ENCODE results near the gene UBA1.

The UBA1 gene

DNA sequence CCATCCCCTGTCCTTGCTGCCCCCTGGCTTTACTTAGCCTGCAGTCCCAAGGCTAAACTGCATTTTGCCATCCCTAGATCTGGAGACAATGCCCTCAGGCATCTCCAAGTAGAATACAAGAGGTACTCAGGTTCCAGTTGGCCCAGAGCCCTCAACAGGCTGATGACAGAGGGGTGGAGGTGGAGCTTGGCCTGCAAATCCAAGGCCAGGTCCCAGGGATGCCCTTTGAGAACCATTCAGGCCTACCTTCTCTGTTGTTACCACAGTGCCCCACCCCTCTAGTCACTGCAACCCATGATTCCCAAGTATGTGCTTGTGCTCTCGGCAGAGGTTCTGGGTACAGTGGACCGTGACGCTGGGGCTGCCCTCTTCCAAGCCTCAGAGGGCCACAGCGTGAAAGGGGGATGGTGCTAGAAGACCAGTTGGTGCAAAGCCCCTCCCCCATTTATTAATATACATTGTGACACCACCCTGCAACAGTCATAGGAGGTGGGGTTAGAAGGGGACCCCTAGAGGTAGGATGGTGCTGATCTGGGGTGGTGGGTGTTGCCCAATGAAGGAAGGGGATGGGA lies 6.4 kb upstream of the UBA1 start:
- Histone ChIP-seq H3K27me3 (ENCODE audit: insufficient read depth, low read depth, severe bottlenecking) (peaks cover 51% of the 10 kb centered on the region), H3K36me3 (peaks cover 24% of the 10 kb centered on the region), H3K4me3 (ENCODE audit: low read depth, low read length) (no peak overlapping the region), H3K27ac (no peak overlapping the region), H3K9me3 (ENCODE audit: severe bottlenecking) (no peaks in the 10 kb centered on the region)
- no peak for DNase-seq
- TF ChIP-seq, protein P1, sequence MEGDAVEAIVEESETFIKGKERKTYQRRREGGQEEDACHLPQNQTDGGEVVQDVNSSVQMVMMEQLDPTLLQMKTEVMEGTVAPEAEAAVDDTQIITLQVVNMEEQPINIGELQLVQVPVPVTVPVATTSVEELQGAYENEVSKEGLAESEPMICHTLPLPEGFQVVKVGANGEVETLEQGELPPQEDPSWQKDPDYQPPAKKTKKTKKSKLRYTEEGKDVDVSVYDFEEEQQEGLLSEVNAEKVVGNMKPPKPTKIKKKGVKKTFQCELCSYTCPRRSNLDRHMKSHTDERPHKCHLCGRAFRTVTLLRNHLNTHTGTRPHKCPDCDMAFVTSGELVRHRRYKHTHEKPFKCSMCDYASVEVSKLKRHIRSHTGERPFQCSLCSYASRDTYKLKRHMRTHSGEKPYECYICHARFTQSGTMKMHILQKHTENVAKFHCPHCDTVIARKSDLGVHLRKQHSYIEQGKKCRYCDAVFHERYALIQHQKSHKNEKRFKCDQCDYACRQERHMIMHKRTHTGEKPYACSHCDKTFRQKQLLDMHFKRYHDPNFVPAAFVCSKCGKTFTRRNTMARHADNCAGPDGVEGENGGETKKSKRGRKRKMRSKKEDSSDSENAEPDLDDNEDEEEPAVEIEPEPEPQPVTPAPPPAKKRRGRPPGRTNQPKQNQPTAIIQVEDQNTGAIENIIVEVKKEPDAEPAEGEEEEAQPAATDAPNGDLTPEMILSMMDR (IDR thresholded peaks at IDR 0.05; ENCODE audit: low read depth, low read length) = no peak

DNA sequence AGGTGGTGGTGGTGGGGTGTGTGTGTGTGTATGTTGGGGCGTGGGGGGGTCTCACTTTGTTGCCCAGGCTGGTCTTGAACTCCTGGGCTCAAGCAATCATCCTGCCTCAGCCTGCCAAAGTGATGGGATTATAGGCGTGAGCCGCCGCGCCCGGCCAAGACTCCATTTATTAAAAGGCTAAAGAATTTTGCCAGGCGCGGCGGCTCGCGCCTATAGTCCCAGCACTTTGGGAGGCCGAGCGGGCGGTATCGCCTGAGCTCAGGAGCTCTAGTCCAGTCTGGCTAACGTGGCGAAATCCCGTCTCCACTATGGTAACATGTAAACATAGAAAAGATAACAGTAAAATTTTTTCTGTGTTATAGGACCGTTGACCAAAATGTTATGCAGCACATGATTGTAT lies 3.7 kb upstream of the UBA1 start:
- no peaks in the 10 kb centered on the region for H3K9me3 ChIP-seq (ENCODE audit: severe bottlenecking)
- H3K27me3 ChIP-seq (ENCODE audit: insufficient read depth, low read depth, severe bottlenecking) = peaks cover 51% of the 10 kb centered on the region
- DNase-seq = no peak
- no peak overlapping the region for H3K27ac ChIP-seq
- H3K36me3 ChIP-seq = peaks cover 11% of the 10 kb centered on the region
- TF ChIP-seq, protein P1 (IDR thresholded peaks at IDR 0.05; ENCODE audit: low read depth, low read length) = no peak
- H3K4me3 ChIP-seq (ENCODE audit: low read depth, low read length) = no peak overlapping the region

DNA sequence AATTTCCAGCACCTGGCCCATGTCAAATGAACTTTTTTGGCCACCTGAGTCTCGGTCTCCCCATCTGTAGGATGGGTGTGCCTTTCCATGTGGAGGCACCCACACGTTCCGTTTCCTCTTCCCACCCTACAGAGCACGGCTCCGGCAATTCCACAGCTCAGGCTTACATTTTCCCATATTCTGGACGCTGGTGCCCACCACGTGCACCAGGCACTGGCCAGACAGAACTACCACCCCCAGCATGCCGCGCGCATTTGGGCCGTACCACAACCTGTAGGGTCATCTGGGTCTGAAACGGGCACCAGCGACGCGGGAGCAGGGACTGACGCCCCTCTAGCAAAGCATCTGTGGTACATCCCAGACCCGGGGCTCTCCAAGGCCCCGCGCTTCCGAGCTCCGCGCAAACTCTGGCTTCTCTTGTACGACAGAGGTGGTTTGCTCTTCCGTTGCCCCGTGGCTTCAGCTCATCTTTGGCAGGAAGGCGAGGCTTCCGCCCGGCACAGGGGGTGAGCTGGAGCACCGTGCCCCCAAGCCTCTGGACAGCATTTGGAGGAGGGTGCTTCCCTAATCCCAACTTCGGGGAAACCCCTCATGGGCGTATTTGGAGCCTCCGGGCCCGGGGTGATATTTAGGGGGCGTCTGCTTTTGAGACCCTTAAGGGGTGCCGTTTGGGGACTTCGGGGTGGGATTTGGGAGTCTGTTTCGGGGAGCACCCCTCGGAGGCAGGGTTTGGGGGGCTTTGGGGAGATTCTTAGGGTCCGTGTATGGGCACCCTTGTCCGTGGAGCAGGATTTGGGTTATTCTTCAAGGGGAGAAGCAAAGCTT lies 3.0 kb upstream of the UBA1 start:
- Histone ChIP-seq H3K36me3 (peaks cover 14% of the 10 kb centered on the region), H3K4me3 (ENCODE audit: low read depth, low read length) (peak overlapping the region; percentile 7), H3K27me3 (ENCODE audit: insufficient read depth, low read depth, severe bottlenecking) (peaks cover 48% of the 10 kb centered on the region), H3K27ac (no peak overlapping the region), H3K9me3 (ENCODE audit: severe bottlenecking) (no peaks in the 10 kb centered on the region)
- peak; percentile 86 for DNase-seq
- TF ChIP-seq, protein P1 (IDR thresholded peaks at IDR 0.05; ENCODE audit: low read depth, low read length) = no peak

DNA sequence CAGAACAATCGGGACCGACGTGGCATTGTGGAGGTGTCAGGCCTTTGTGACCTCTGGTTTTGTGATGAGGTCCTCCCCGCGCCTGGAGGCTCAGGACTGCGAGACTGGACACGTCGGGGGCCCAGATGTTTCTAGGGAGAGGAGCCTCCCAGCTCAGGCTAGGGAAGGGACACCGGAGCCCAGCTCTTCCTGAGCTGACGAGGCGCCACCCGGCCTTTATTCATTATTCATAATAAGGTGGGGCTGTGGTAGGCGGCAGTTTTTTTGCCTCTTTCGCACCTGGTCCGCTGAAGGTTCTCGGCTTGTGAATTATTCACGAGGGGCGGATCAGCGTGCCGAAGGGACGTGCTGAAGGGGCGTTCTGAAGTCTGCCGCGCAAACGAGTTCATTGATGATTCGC lies 2.3 kb upstream of the UBA1 start:
- Histone ChIP-seq H3K4me3 (ENCODE audit: low read depth, low read length) (no peak overlapping the region), H3K27ac (no peak overlapping the region)
- DNase-seq = no peak

DNA sequence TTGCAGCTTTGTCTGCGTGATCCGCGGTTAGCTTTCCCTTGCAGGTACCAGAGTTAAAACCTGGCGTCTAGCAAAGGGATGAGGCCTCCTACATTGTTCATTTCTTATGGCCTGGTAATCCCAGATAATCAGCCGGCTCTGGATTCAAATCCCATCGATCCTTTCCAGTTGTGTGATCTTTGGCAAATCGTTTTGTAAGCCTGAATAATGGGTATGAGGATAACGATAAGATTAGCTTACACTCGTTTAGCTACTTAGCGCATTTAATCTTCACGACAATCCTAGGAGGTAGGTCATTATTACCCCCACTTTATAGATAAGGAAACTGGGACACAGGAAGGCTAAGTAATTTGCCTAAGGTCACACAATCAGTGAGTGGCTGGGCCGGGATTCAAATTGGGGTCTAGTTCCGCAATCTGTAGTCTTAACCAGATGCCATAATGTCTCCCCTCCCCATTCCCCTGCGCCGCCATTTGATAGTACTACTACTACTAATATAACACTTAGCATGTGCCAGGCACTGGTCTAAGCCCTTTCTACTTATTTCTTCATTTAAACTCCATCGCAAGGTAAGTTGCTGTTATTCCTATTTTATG lies 1.7 kb upstream of the UBA1 start:
- Histone ChIP-seq H3K36me3 (peaks cover 20% of the 10 kb centered on the region), H3K27ac (no peak overlapping the region), H3K27me3 (ENCODE audit: insufficient read depth, low read depth, severe bottlenecking) (peaks cover 39% of the 10 kb centered on the region), H3K4me3 (ENCODE audit: low read depth, low read length) (no peak overlapping the region), H3K9me3 (ENCODE audit: severe bottlenecking) (no peaks in the 10 kb centered on the region)
- DNase-seq = peak; percentile 80
- TF ChIP-seq, protein P1 (IDR thresholded peaks at IDR 0.05; ENCODE audit: low read depth, low read length) = no peak

More for the DNA sequence above, 2.3 kb upstream of the UBA1 start:
- peaks cover 42% of the 10 kb centered on the region for H3K27me3 ChIP-seq (ENCODE audit: insufficient read depth, low read depth, severe bottlenecking)
- TF ChIP-seq, protein P1 (IDR thresholded peaks at IDR 0.05; ENCODE audit: low read depth, low read length) = no peak
- H3K9me3 ChIP-seq (ENCODE audit: severe bottlenecking) = no peaks in the 10 kb centered on the region
- H3K36me3 ChIP-seq = peaks cover 14% of the 10 kb centered on the region

Measured in WERI-Rb-1 (cell line).